ENCODE data around the gene ZNF175.

GRCh38 chr19:51547397-51548212 is 23.5 kb upstream of the ZNF175 start:
- TF ChIP-seq, protein P1, sequence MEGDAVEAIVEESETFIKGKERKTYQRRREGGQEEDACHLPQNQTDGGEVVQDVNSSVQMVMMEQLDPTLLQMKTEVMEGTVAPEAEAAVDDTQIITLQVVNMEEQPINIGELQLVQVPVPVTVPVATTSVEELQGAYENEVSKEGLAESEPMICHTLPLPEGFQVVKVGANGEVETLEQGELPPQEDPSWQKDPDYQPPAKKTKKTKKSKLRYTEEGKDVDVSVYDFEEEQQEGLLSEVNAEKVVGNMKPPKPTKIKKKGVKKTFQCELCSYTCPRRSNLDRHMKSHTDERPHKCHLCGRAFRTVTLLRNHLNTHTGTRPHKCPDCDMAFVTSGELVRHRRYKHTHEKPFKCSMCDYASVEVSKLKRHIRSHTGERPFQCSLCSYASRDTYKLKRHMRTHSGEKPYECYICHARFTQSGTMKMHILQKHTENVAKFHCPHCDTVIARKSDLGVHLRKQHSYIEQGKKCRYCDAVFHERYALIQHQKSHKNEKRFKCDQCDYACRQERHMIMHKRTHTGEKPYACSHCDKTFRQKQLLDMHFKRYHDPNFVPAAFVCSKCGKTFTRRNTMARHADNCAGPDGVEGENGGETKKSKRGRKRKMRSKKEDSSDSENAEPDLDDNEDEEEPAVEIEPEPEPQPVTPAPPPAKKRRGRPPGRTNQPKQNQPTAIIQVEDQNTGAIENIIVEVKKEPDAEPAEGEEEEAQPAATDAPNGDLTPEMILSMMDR (conservative IDR thresholded peaks at IDR 0.05; ENCODE audit: low read depth, low read length), result no peak
- TF ChIP-seq EZH2 (IDR thresholded peaks at IDR 0.05; ENCODE audit: borderline replicate concordance, low read depth, low read length, poor library complexity, severe bottlenecking), result no peak
